HAP-1 (cell line): ENCODE results near the gene MYD88.
A peak's percentile ranks its signal among the peaks of the same experiment; 100 is the strongest.

Experiments
- DNase-seq, 2 experiments: peaks; one replicate each; pipeline ENCODE4 v3.0.0-alpha.2; 2016 to 2020; ENCODE audit warnings: low spot score in 2 of 2
- H3K27me3 ChIP-seq: fragments of 250-450 bp; sonication (Bioruptor Pico); 2 replicates; pipeline ENCODE4 v1.5.1; 2020; ENCODE audit warnings: low read depth, mild to moderate bottlenecking, moderate library complexity
- H3K36me3 ChIP-seq: fragments of 250-450 bp; sonication (Bioruptor Pico); replicated peaks from 2 replicates; pipeline ENCODE4 v1.5.1; 2020; ENCODE audit warnings: mild to moderate bottlenecking
- H3K4me1 ChIP-seq: fragments of 250-450 bp; sonication (Bioruptor Pico); 2 replicates; pipeline ENCODE4 v1.5.1; 2020; ENCODE audit warnings: mild to moderate bottlenecking
- H3K4me3 ChIP-seq: fragments of 250-450 bp; sonication (Bioruptor Pico); 2 replicates; pipeline ENCODE4 v1.5.1; 2020; ENCODE audit warnings: mild to moderate bottlenecking, moderate library complexity
- H3K9me3 ChIP-seq: fragments of 250-450 bp; sonication (Bioruptor Pico); 2 replicates; pipeline ENCODE4 v1.5.1; 2020; ENCODE audit warnings: mild to moderate bottlenecking, moderate library complexity
- in situ Hi-C: fragments of 300-500 bp; cut with MboI; formaldehyde crosslinking; loops from 3 replicates; pipeline ENCODE4 v1.14.3; 2020; ENCODE audit warnings: low sequenced_read_pairs, inconsistent platforms, mixed read lengths

Gene MYD88

GRCh38 chr3:38164952-38165721 is 26.7 kb downstream of the MYD88 start, which contains the start of gene OXSR1:
TSS of gene OXSR1 (plus strand) at chr3:38165537. CDS start at chr3:38165877, 340 bp downstream.
- peak; percentile 97 to 99 for DNase-seq
- Histone ChIP-seq H3K4me1 (peaks cover 22% of the 10 kb centered on the region), H3K36me3 (no peaks in the 10 kb centered on the region), H3K4me3 (peak within 1 kb of the TSS; percentile 88), H3K9me3 (no peaks in the 10 kb centered on the region), H3K27me3 (no peaks in the 10 kb centered on the region)
- in situ Hi-C loops = no loop called here

GRCh38 chr3:38165722-38166387 is 27.4 kb downstream of the MYD88 start:
- Histone ChIP-seq H3K9me3 (no peaks in the 10 kb centered on the region), H3K4me3 (peak overlapping the region; percentile 88), H3K27me3 (no peaks in the 10 kb centered on the region), H3K36me3 (no peaks in the 10 kb centered on the region), H3K4me1 (peaks cover 22% of the 10 kb centered on the region)
- in situ Hi-C loops = no loop called here
- DNase-seq = peak; percentile 19 to 35

- in situ Hi-C loops = no loop called here
- no peaks in the 10 kb centered on the region for H3K36me3 ChIP-seq
- H3K4me1 ChIP-seq = peaks cover 22% of the 10 kb centered on the region
- no peaks in the 10 kb centered on the region for H3K9me3 ChIP-seq
- H3K4me3 ChIP-seq = peak overlapping the region; percentile 88; the same call in 1 of the 2 replicates
- H3K27me3 ChIP-seq = no peaks in the 10 kb centered on the region
- no peak for DNase-seq
Observed at GRCh38 chr3:38167591-38167990, 29.1 kb downstream of the MYD88 start.

- Histone ChIP-seq H3K4me1 (peaks cover 22% of the 10 kb centered on the region), H3K4me3 (no peak overlapping the region), H3K9me3 (no peaks in the 10 kb centered on the region), H3K27me3 (no peaks in the 10 kb centered on the region), H3K36me3 (no peaks in the 10 kb centered on the region)
- peak; percentile 37 to 49 for DNase-seq
- in situ Hi-C loops = no loop called here
Observed at GRCh38 chr3:38168151-38169026, 29.9 kb downstream of the MYD88 start.

- no peak for DNase-seq
- no peaks in the 10 kb centered on the region for H3K9me3 ChIP-seq
- no peaks in the 10 kb centered on the region for H3K27me3 ChIP-seq
- no peak overlapping the region for H3K4me3 ChIP-seq
- H3K36me3 ChIP-seq = no peaks in the 10 kb centered on the region
- H3K4me1 ChIP-seq = peaks cover 22% of the 10 kb centered on the region
- in situ Hi-C loops = no loop called here
Observed at GRCh38 chr3:38169027-38169317, 30.5 kb downstream of the MYD88 start.

GRCh38 chr3:38170722-38171121 is 32.3 kb downstream of the MYD88 start:
- Histone ChIP-seq H3K36me3 (no peaks in the 10 kb centered on the region), H3K4me1 (peaks cover 19% of the 10 kb centered on the region), H3K9me3 (no peaks in the 10 kb centered on the region), H3K4me3 (no peak overlapping the region), H3K27me3 (no peaks in the 10 kb centered on the region)
- in situ Hi-C loops = no loop called here
- no peak for DNase-seq

GRCh38 chr3:38171622-38172021 is 33.2 kb downstream of the MYD88 start:
- no peaks in the 10 kb centered on the region for H3K36me3 ChIP-seq
- no peaks in the 10 kb centered on the region for H3K27me3 ChIP-seq
- in situ Hi-C loops = no loop called here
- H3K9me3 ChIP-seq = no peaks in the 10 kb centered on the region
- DNase-seq = no peak
- H3K4me3 ChIP-seq = no peak overlapping the region
- peaks cover 19% of the 10 kb centered on the region for H3K4me1 ChIP-seq

GRCh38 chr3:38173834-38174418 is 35.5 kb downstream of the MYD88 start:
- no peak for DNase-seq
- H3K4me3 ChIP-seq = no peak overlapping the region
- peaks cover under 1% of the 10 kb centered on the region for H3K4me1 ChIP-seq
- no peaks in the 10 kb centered on the region for H3K36me3 ChIP-seq
- no peaks in the 10 kb centered on the region for H3K27me3 ChIP-seq
- H3K9me3 ChIP-seq = no peaks in the 10 kb centered on the region
- in situ Hi-C loops = no loop called here

- Histone ChIP-seq H3K4me3 (no peak overlapping the region), H3K36me3 (no peaks in the 10 kb centered on the region), H3K9me3 (no peaks in the 10 kb centered on the region), H3K27me3 (no peaks in the 10 kb centered on the region), H3K4me1 (peaks cover 2% of the 10 kb centered on the region)
- DNase-seq = no peak
- in situ Hi-C loops = no loop called here
Observed at GRCh38 chr3:38177181-38177580, 38.7 kb downstream of the MYD88 start.

GRCh38 chr3:38186781-38187180 is 48.3 kb downstream of the MYD88 start:
- Histone ChIP-seq H3K4me3 (no peak overlapping the region), H3K36me3 (peaks cover 25% of the 10 kb centered on the region), H3K9me3 (no peaks in the 10 kb centered on the region), H3K27me3 (no peaks in the 10 kb centered on the region), H3K4me1 (peaks cover 2% of the 10 kb centered on the region)
- no peak for DNase-seq
- in situ Hi-C loops = no loop called here

- in situ Hi-C loops = no loop called here
- Histone ChIP-seq H3K4me1 (no peaks in the 10 kb centered on the region), H3K36me3 (peaks cover 31% of the 10 kb centered on the region), H3K4me3 (no peak overlapping the region), H3K27me3 (no peaks in the 10 kb centered on the region), H3K9me3 (no peaks in the 10 kb centered on the region)
- no peak for DNase-seq
Observed at GRCh38 chr3:38190481-38190881, 52.0 kb downstream of the MYD88 start.
